ENCODE results near the gene ATF3.

The ATF3 gene

GRCh38 chr1:212565571-212566305 is 42.8 kb upstream of the ATF3 start:
- no peaks in the 10 kb centered on the region for H3K36me3 Mint-ChIP-seq (ENCODE audit: low read depth)
- TF ChIP-seq CTCF (IDR thresholded peaks at IDR 0.05) = no peak

GRCh38 chr1:212566522-212567479 is 41.8 kb upstream of the ATF3 start:
- no peak for DNase-seq
- peak overlapping the region; percentile 1 for H3K27ac Mint-ChIP-seq
- no peaks in the 10 kb centered on the region for H3K36me3 Mint-ChIP-seq (ENCODE audit: low read depth)
- TF ChIP-seq CTCF (IDR thresholded peaks at IDR 0.05) = no peak
- peaks cover 13% of the 10 kb centered on the region for H3K9me3 Mint-ChIP-seq
- peaks cover 24% of the 10 kb centered on the region for H3K27me3 Mint-ChIP-seq (ENCODE audit: low read depth, poor library complexity)
- H3K4me1 Mint-ChIP-seq = peaks cover 16% of the 10 kb centered on the region
- peak overlapping the region; percentile 78 for H3K4me3 Mint-ChIP-seq

More at GRCh38 chr1:212565571-212566305, 42.8 kb upstream of the ATF3 start:
- Mint-ChIP-seq H3K27ac (no peak overlapping the region), H3K4me3 (peak overlapping the region; percentile 78), H3K4me1 (peaks cover 16% of the 10 kb centered on the region), H3K27me3 (ENCODE audit: low read depth, poor library complexity) (peaks cover 24% of the 10 kb centered on the region), H3K9me3 (peaks cover 13% of the 10 kb centered on the region)
- DNase-seq = no peak

- DNase-seq = no peak
- H3K36me3 Mint-ChIP-seq (ENCODE audit: low read depth) = no peaks in the 10 kb centered on the region
- H3K27me3 Mint-ChIP-seq (ENCODE audit: low read depth, poor library complexity) = peaks cover 24% of the 10 kb centered on the region
- H3K27ac Mint-ChIP-seq = no peak overlapping the region
- TF ChIP-seq CTCF (IDR thresholded peaks at IDR 0.05) = no peak
- H3K4me1 Mint-ChIP-seq = peaks cover 16% of the 10 kb centered on the region
- peaks cover 9% of the 10 kb centered on the region for H3K9me3 Mint-ChIP-seq
- H3K4me3 Mint-ChIP-seq = peak overlapping the region; percentile 78
Measured at GRCh38 chr1:212567638-212568037, 40.9 kb upstream of the ATF3 start.

- Mint-ChIP-seq H3K27me3 (ENCODE audit: low read depth, poor library complexity) (peaks cover 24% of the 10 kb centered on the region), H3K36me3 (ENCODE audit: low read depth) (no peaks in the 10 kb centered on the region), H3K4me1 (peaks cover 16% of the 10 kb centered on the region), H3K9me3 (peaks cover 4% of the 10 kb centered on the region), H3K27ac (no peak overlapping the region), H3K4me3 (no peak overlapping the region)
- no peak for TF ChIP-seq CTCF (IDR thresholded peaks at IDR 0.05)
- no peak for DNase-seq
Measured at GRCh38 chr1:212568978-212569537, 39.5 kb upstream of the ATF3 start.

- no peak for TF ChIP-seq CTCF (IDR thresholded peaks at IDR 0.05)
- DNase-seq = no peak
- H3K4me3 Mint-ChIP-seq = no peak overlapping the region
- no peaks in the 10 kb centered on the region for H3K27me3 Mint-ChIP-seq (ENCODE audit: low read depth, poor library complexity)
- no peaks in the 10 kb centered on the region for H3K36me3 Mint-ChIP-seq (ENCODE audit: low read depth)
- no peaks in the 10 kb centered on the region for H3K4me1 Mint-ChIP-seq
- no peak overlapping the region for H3K27ac Mint-ChIP-seq
- peaks cover 7% of the 10 kb centered on the region for H3K9me3 Mint-ChIP-seq
Measured at GRCh38 chr1:212574732-212575131, 33.8 kb upstream of the ATF3 start.
